ENCODE results near the gene MBD3.
A peak's percentile ranks its signal among the peaks of the same experiment; 100 is the strongest.

MBD3 gene

DNA sequence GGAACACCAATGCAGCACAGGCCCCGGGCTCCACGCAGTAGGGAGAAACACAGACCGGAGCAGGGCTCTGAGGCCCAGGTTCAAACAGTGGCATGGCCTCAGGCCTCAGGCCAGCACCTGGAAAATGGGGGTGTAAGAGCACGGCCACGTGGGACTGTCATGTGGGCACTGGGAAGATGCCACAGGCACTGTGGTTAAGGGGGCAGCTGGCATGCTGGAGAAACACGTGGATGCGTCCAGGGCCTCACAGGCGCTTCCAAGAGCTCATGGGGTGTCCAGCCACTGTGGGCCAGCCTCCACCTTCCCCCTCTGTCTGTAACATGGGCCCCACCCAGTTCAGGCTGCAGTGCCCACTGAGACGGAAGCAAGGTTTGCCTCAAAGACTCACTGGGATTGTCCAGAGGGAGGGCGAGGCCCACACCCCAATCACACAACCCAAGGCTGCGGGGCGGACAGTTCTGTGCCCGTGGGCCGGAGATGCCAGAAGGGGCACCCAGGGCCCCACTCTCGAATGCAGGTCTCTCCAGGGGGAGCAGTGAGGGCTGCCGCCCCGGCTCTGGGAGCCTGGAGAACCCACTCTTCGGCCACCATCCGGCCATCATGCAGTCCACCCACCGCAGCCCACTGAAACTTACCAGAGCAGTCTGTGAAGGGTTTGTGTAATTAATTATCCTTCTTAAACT is 6.3 kb upstream of the MBD3 start:
- no peak for DNase-seq (ENCODE audit: low read depth)

GRCh38 chr19:1593501-1593772 is 772 bp upstream of the MBD3 start:
- no peak for DNase-seq (ENCODE audit: low read depth)

DNA sequence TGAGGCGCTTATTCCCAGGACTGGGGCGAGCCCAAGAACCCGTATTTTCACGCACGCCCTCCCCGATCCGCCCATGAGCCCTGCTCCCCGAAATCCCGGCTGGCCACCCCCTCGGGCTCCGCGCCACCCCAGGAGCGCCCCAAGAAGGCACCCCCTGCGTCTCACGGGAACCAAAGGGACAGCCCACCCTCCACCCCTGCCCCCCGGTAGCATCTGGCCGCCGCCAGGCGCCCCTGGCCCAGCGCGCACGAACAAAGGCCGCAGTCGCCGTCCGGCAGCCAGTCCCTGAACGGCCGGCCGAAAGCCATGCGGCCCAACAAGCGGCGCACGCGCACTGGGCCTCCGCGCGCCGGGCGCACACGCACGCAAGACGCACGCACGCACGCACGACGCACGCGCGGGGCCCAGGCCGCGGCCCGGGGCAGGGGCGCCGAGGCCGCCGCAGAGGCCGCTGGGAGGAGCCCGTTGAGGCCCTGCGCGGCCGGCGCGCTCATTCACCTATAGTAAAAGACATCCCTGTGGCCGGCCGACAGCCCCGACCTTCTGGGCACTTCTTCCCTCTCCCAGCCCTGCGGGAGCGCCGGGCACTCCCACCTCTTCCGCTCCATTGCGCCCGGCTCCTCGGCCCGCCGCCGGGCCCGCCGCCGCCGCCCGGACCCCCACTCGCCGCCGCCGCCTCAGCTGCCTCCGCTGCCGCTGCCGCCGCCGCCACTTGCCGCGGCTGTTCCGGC is 476 bp downstream of the MBD3 start:
- peak; percentile 90 for DNase-seq (ENCODE audit: low read depth)

- no peak for DNase-seq (ENCODE audit: low read depth)
Observed at GRCh38 chr19:1591421-1592023, 1.1 kb downstream of the MBD3 start.

DNA sequence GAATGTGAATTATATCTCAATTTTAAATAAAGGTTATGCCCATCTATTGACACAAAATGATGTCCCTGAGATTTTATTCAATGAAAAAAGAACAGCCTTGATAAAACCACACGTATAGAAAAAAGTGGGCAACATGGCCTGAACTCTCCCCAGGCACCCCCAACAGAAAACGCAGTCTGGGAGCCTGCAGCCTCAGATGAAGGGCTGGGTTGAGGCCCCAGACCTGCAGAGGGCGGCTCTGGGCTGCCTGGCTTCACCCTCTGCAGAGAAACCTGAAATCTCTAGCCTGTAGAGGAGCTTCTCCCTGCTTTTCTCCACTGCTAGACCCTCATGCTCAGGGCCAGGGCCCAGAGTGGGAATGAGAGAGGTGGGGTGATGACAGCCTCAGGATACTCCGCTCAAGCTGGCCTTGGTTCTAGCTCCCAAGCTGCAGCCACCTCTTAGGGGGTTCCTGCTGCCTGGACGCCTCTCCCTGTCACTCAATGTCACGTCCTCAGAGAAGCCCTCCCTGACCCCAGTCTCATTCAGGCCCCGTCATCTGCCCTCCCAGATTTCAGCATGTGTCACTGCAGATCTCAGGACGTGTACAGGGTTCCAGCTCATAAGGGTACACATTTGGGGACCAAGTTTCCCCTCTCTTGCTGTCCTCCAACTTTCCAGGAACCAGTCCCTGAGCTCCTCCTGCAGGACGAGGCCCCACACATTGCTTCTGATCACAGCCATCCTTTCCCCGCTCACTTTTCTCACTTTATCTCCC is 1.8 kb downstream of the MBD3 start:
- DNase-seq (ENCODE audit: low read depth): no peak

DNA sequence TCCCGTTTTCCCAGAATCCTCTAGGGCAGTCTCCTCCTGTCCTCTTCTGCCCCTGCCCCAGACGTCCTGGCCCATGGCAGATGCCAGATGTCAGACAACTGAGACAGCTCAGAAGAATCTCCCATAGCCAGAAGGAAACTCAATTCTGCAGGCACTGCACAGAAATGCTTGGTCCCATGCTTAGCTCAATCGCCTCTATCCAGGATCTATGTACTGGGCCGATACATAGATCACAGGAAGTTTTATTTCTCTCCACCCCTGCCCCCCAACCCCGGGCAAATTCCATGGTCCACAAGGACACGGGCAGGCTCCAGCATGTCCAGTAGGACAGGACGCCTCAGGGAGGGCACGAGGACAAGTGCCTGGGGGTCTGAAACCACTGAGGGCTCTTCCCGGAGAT is 4.8 kb downstream of the MBD3 start:
- DNase-seq (ENCODE audit: low read depth): no peak

DNA sequence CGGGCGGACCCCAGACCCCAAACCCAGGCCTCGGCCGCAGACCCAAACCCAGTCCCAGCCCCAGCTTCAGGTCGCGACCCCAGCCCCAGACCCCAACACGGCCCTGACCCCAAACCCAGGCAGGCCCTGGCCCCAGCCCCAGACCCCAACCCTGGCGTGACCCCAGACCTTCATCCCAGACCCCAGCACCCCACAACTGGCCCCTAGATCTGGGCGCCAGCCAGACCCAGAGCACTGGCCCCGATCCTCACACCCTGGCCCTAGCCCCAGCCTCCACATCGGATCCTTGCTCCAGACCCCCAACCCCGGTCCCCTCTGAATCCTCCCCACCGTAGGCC is 7.5 kb downstream of the MBD3 start:
- no peak for DNase-seq (ENCODE audit: low read depth)

- DNase-seq (ENCODE audit: low read depth): no peak
Observed at GRCh38 chr19:1584500-1585242, 8.0 kb downstream of the MBD3 start.

- no peak for DNase-seq (ENCODE audit: low read depth)
Observed at GRCh38 chr19:1582201-1582600, 10.5 kb downstream of the MBD3 start.

- no peak for DNase-seq (ENCODE audit: low read depth)
Observed at GRCh38 chr19:1580957-1581356, 11.7 kb downstream of the MBD3 start.

DNA sequence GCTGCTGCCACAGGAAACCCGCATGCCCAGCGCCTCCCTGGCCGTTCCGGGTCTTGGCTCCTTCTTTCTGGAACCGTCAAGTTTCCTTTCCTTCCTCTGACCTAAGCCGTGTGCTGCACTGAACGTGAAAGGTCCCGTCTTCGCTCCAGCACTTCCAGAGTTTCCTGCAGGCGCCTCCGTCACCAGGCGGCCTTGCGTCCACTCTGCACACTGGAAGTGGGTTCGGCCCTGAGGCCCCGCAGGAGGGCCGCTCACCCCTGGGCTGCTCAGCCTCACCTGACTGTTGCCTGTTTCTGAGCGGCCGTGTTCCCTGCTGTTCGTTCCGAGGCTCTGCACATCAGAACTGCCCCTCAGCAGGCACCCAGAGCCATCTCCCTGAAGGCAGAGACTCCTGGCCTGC is 12.3 kb downstream of the MBD3 start:
- no peak for DNase-seq (ENCODE audit: low read depth)

DNA sequence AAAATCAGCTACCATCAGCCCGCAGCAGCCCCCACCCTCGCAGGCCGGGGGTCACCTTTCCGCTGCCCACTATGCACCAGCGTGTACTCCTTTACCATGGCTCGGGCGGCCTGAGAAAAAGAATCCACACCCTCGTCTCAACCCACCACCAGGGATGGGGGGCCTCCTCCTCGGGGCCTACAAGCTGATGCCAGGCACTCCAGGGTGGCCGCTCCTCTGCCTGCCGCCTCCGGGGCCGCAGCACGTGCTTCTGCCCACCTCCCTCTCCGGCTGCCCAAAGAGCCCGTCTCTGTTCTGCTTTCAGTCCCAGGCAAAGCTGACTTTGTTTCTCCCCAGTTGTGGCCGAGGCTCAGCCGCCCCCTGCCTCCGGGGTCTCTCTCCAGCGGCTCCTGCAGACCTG is 13.4 kb downstream of the MBD3 start:
- DNase-seq (ENCODE audit: low read depth): no peak

DNA sequence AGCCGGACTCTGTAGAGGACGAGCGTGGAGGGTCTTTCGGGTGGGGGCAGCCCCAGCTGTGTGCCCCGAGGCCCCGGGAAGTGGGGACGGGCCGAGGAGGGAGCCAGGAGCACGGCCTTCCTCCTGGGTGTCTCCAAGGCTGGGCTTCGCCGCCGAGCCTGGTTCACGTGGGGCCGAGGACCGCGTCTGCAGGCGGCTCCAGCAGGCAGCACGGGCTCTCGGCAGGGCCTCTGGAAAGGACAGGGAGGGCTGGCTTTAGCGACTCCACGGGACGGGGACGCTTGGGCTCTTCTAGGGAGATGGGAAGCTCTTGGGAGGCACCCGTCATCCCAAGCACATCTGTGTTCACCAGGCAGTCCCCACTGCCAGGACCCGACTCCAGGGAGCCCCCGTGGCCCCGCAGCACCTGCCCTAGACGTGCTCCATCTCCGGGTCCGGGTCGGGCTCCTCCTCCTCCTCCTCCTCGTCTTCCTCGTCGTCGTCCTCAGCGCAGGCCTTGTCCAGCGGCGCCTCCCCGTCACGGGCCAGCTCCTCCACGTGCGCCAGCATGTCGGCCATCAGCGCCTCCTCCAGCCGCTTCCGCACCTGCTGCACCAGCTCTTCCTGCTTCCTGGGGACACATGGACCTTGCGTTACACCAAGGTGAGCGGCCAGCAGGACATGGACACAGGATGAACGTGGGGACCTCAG is 14.6 kb downstream of the MBD3 start:
- no peak for DNase-seq (ENCODE audit: low read depth)

- no peak for DNase-seq (ENCODE audit: low read depth)
Observed at GRCh38 chr19:1577090-1577928, 15.4 kb downstream of the MBD3 start.

DNA sequence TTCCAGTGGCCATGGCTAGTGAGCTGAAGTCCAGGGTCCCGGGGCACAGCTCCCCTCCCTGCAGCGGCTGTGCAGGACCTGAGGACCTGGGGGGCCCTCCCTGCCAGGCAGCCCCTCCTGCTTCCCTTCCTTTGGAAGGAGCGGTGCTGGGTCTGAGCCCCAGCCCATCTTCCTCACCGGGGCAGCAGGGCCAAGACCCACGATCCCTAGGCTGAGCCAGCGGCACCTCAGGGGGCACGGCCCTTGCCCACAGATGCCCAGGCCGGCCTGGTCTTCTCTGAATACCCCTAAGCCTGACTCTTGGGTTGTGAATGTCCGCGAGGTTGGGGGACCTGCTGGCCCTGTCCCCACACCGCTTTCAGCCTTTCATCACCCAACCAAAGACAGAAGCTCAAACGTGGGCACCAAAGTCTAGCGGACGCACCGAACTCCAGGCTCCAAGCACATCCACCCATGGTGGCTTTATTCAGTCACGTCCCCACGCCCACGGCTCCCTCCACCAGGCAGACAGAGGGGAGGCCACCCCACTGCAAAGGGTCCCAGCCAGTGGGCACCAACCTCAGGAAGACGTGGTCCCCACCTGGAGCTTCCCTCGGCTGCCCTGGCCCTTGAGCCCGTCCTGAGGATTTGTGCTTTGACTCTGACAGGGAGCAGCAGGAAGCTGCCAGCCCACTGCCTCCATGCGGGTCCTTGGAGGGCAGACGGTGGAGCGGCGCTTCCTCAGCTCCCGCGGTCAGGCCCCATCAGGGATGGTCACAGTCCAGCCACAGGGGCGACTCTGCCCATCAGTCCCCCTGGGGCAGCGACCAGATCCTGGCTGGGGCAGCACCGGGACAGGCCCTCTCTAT is 16.2 kb downstream of the MBD3 start:
- DNase-seq (ENCODE audit: low read depth): no peak

DNA sequence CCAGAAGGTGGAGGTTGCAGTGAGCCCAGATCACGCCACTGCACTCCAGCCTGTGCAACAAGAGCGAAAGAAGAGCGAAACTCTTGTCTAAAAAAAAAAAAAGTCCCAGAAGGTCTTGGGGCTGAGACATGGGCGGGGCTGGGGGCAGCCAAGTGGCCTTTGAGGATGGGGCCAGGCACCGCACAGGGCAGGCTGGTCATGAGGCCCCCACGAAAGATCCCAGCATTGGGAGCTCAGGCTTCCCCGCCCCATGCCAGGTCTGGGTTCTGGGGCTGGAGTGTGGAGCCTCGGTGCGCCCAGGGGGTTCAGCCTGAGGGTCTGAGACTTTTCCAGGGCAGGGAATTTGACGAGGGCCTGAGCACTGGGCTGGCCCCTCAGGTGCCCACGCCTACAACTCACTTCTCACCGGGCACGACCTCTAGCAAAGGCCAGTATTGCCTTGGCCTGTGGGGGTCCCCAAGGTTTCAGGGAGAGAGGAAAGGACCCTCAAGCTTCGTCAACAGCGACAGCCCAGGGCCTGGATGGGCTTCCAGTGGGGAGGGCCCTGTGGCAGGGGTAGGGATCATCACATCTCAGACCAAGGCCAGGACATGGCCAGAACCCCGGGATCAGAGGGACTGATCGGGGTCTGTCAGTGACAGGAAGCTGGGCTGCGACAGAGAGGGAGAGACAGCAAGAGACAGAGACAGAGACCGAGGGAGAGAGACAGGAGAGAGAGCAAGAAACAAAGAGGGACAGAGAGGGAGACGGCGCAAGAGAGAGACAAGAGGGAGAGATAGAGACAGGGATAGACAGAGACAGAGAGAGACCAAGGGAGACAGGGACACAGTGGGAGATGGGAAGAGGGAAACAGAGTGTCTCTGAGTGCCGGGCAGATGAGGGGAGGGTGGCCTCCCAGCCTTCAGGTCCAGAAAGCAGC is 17.1 kb downstream of the MBD3 start:
- no peak for DNase-seq (ENCODE audit: low read depth)

DNA sequence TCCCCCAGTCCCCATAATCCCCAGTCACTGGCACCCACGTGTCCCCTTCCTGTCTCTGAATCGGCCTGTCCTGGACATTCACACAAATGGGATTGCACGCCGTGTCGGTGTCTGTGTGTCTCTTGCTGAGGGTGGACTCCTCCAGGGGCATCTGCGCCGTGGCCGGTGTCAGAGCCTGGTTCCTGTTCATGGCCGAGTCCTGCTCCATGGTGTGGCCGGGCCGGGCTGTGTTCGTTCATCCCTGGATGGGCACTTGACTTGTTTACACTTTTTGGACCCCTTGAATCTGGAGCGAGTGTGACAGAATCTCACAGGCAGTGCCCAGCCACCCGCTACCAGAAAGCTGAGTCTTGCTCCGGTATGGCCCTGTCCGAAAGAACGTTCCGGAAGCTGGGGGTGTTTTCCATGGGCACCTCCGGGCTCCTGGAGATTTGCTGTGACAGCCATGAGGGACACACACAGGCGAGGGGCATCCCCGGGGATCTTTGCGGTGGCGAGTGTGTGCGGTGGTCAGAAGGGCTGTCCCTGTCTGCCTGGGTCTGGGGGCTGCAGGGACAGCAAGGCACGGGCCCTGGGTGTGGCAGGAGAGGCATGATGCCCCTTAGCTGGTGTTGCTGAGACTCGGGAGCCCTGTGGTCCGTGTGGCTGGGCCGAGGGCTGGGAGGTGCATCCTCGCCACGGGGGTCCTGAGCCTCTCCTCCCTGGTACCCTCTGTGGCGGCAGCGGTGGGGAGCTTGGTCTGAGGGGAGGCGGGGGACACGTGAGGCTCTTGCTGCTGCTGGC is 18.1 kb downstream of the MBD3 start:
- DNase-seq (ENCODE audit: low read depth): no peak

- no peak for DNase-seq (ENCODE audit: low read depth)
Observed at GRCh38 chr19:1572795-1573194, 19.9 kb downstream of the MBD3 start.

All from fibroblast of gingiva (primary cell).